GM12873 (cell line): ENCODE results near the gene MSN.

ENCODE experiments used
- CTCF ChIP-seq: IDR thresholded peaks from 2 replicates; pipeline ENCODE4 v1.5.1; 2012; ENCODE audit warnings: low read depth, mild to moderate bottlenecking, moderate library complexity, low read length, control low read depth; ENCODE audit not compliant: insufficient read depth; ENCODE audit errors: missing control alignments

MSN gene

GRCh38 chrX:65690057-65690855, 22.8 kb downstream of the MSN start:
- TF ChIP-seq CTCF = no peak

- TF ChIP-seq CTCF = no peak
These were observed 28.5 kb downstream of the MSN start for GRCh38 chrX:65695849-65696449.

GRCh38 chrX:65696613-65697012, 29.2 kb downstream of the MSN start:
- TF ChIP-seq CTCF = no peak

GRCh38 chrX:65697211-65697641, 29.8 kb downstream of the MSN start:
- TF ChIP-seq CTCF = no peak

GRCh38 chrX:65697915-65698796, 30.7 kb downstream of the MSN start:
- peak; percentile 8 for TF ChIP-seq CTCF

- no peak for TF ChIP-seq CTCF
These were observed 35.5 kb downstream of the MSN start for GRCh38 chrX:65702956-65703355.

- no peak for TF ChIP-seq CTCF
These were observed 38.0 kb downstream of the MSN start for GRCh38 chrX:65705439-65705838.
